ENCODE results near the gene FOXL2NB. TPM values are rescaled to one million over a fixed set of nuclear protein-coding genes. Genes with fewer than 3 reads are reported as not detected.

The FOXL2NB gene
- total and polyA plus RNA-seq, 12 donors: under 0.01 to 9.6 (median 2.2) TPM

- Histone ChIP-seq H3K9me3 (replicated peaks in 1 of 3) (no peaks in the 10 kb centered on the region), H3K4me3 (no peak overlapping the region), H3K4me1 (replicated peaks in 1 of 2) (no peaks in the 10 kb centered on the region), H3K27me3 (no peaks in the 10 kb centered on the region), H3K27ac (no peak overlapping the region), H3K36me3 (replicated peaks in 1 of 2) (no peaks in the 10 kb centered on the region)
- intact Hi-C loops (cut with DNase I): no loop called here
- WGBS, 4 donors: 78 to 88% (median 81%) methylated on average over 5 of the region's 5 CpGs
- TF ChIP-seq POLR2A (IDR thresholded peaks at IDR 0.05) (no peak), CTCF (IDR thresholded peaks at IDR 0.05) (no peak)
- no peak for DNase-seq
Observed at GRCh38 chr3:138974462-138974861, 27.4 kb downstream of the FOXL2NB start.

DNA sequence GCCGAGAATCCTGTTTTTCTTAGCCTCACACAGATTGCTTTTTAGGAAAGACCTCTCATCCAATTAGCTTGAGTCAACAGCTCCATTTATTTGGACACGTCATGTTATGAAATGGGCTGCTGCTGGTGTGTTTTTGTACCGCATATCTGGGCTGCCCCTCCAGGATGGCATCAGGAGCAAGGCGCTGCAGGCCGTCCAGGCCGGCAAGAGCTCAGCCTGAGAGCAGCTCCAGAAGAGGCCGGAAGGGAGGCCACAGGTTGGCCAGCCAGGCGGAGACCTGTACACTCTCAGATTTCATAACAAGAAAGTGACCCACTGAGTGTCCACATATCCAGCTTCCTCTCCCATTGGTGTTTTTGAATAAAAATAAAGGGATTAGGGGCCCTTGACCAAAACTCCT is 28.3 kb downstream of the FOXL2NB start:
- no peak for TF ChIP-seq POLR2A (IDR thresholded peaks at IDR 0.05)
- TF ChIP-seq CTCF (IDR thresholded peaks at IDR 0.05): no peak
- WGBS, 4 donors: 85 to 94% (median 91%) methylated on average over 8 of the region's 8 CpGs

GRCh38 chr3:138976047-138976446 is 29.0 kb downstream of the FOXL2NB start:
- Histone ChIP-seq H3K27ac (no peak overlapping the region), H3K9me3 (replicated peaks in 1 of 3) (no peaks in the 10 kb centered on the region), H3K4me3 (no peak overlapping the region), H3K4me1 (replicated peaks in 1 of 2) (no peaks in the 10 kb centered on the region), H3K36me3 (replicated peaks in 1 of 2) (no peaks in the 10 kb centered on the region), H3K27me3 (no peaks in the 10 kb centered on the region)
- intact Hi-C loops (cut with DNase I): no loop called here
- TF ChIP-seq POLR2A (IDR thresholded peaks at IDR 0.05) (no peak), CTCF (IDR thresholded peaks at IDR 0.05) (no peak)
- no peak for DNase-seq

More for the DNA sequence above, 28.3 kb downstream of the FOXL2NB start:
- Histone ChIP-seq H3K36me3 (replicated peaks in 1 of 2) (no peaks in the 10 kb centered on the region), H3K9me3 (replicated peaks in 1 of 3) (no peaks in the 10 kb centered on the region), H3K4me3 (no peak overlapping the region), H3K27me3 (no peaks in the 10 kb centered on the region), H3K27ac (no peak overlapping the region), H3K4me1 (replicated peaks in 1 of 2) (no peaks in the 10 kb centered on the region)
- intact Hi-C loops (cut with DNase I): no loop called here
- no peak for DNase-seq

- no peak for TF ChIP-seq POLR2A (IDR thresholded peaks at IDR 0.05)
- no peak for TF ChIP-seq CTCF (IDR thresholded peaks at IDR 0.05)
- H3K4me1 ChIP-seq (replicated peaks in 1 of 2): no peaks in the 10 kb centered on the region
- WGBS, 4 donors: 56 to 85% (median 67%) methylated on average over 3 of the region's 3 CpGs
- intact Hi-C loops (cut with DNase I): loop anchor here in 1 of 2 donors (5.0 kb wide), 1 partner anchor 48 kb away; no protein-coding TSS in a partner anchor
- H3K36me3 ChIP-seq (replicated peaks in 1 of 2): no peaks in the 10 kb centered on the region
- DNase-seq: no peak
- H3K9me3 ChIP-seq (replicated peaks in 1 of 3): no peaks in the 10 kb centered on the region
- no peaks in the 10 kb centered on the region for H3K27me3 ChIP-seq
- H3K4me3 ChIP-seq: no peak overlapping the region
- no peak overlapping the region for H3K27ac ChIP-seq
Observed at GRCh38 chr3:138984816-138985215, 37.8 kb downstream of the FOXL2NB start.

All from adrenal gland (tissue), 12 donors.